ENCODE data around the gene GIPC2.

DNA sequence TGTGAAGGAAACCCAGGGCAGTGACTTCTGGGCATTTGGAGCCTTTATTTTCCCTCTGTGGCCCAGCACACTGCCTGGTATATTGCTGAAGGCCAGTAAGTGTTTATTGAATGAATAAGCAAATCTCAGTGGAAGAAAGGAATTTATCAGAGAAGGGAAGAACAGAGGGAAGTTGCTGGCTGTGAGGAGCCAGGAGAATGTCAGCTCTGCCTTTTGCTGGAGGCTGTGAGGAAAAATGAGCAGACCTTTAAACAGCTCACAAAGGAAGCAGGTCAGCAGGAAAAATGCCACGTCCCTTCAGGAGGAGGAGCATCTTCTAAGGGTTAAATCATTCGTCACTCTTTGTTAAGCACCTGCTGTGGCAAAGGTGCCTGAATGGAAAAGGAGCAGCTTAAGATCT is 75.9 kb downstream of the GIPC2 start:
- TF ChIP-seq TBL1XR1 (IDR thresholded peaks at IDR 0.05; ENCODE audit: low read depth, low read length) (no peak), EZH2 (IDR thresholded peaks at IDR 0.05; ENCODE audit: borderline replicate concordance, control insufficient read depth, low read depth, low read length) (no peak), BRCA1 (IDR thresholded peaks at IDR 0.05; ENCODE audit: low read depth, low read length) (no peak), EP300 (IDR thresholded peaks at IDR 0.05; ENCODE audit: borderline replicate concordance in 1 of 2, control insufficient read depth in 1 of 2, low read depth in 2 of 2, low read length in 2 of 2) (no peak), JUNB (IDR thresholded peaks at IDR 0.05) (no peak), TCF12 (IDR thresholded peaks at IDR 0.05; ENCODE audit: low read depth, low read length) (no peak), MAX (IDR thresholded peaks at IDR 0.05; ENCODE audit: low read depth, low read length) (no peak), SREBF1 (IDR thresholded peaks at IDR 0.05; ENCODE audit: low read length) (no peak), ZNF24 (IDR thresholded peaks at IDR 0.05) (no peak), NFIC (IDR thresholded peaks at IDR 0.05; ENCODE audit: low read depth, low read length) (no peak)
- TF ChIP-seq, protein P1, sequence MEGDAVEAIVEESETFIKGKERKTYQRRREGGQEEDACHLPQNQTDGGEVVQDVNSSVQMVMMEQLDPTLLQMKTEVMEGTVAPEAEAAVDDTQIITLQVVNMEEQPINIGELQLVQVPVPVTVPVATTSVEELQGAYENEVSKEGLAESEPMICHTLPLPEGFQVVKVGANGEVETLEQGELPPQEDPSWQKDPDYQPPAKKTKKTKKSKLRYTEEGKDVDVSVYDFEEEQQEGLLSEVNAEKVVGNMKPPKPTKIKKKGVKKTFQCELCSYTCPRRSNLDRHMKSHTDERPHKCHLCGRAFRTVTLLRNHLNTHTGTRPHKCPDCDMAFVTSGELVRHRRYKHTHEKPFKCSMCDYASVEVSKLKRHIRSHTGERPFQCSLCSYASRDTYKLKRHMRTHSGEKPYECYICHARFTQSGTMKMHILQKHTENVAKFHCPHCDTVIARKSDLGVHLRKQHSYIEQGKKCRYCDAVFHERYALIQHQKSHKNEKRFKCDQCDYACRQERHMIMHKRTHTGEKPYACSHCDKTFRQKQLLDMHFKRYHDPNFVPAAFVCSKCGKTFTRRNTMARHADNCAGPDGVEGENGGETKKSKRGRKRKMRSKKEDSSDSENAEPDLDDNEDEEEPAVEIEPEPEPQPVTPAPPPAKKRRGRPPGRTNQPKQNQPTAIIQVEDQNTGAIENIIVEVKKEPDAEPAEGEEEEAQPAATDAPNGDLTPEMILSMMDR (IDR thresholded peaks at IDR 0.05 in 2 of 3, conservative IDR thresholded peaks at IDR 0.05 in 1 of 3; ENCODE audit: control insufficient read depth in 2 of 3, extremely low read depth in 1 of 3, insufficient read depth in 1 of 3, low read depth in 3 of 3, low read length in 3 of 3): no peak

Measured in GM12878 (cell line).